GM19043 (cell line): Measurements from ENCODE around the gene NCR3LG1.
A peak's percentile ranks its signal among the peaks of the same experiment; 100 is the strongest.

Experiments used
- ATAC-seq: cut with Tn5 transposase; IDR thresholded peaks from one replicate; pipeline ENCODE4 v1.9.1; 2021; ENCODE audit warnings: low read depth; ENCODE audit not compliant: unreplicated experiment

Gene NCR3LG1

DNA sequence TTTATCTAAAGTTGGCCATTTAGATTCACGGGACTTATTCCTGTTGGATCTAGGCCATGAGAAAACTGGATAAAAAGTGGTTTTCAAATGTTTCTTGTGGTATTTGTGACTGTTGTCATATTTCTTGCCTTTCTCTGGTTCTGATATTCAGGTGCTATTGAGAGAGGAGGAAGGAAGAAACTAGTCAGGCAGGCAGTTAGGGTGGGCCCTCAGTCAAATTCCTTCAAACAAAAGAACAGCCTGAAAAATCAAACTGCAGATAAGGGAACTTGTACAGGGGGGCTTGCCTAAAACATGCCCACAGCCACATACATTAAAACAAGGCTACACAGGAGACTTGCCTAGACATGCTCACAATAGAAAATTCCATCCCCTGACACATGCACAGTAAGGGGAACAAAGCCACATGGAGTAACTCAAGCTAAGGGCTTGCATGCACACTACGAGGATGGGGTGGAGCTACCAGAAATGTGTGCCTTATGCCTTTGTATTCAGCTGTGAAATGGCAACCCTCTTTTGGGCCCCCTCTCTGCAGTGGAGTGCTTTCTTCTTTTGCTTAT, 18.2 kb downstream of the NCR3LG1 start:
- ATAC-seq: no peak

DNA sequence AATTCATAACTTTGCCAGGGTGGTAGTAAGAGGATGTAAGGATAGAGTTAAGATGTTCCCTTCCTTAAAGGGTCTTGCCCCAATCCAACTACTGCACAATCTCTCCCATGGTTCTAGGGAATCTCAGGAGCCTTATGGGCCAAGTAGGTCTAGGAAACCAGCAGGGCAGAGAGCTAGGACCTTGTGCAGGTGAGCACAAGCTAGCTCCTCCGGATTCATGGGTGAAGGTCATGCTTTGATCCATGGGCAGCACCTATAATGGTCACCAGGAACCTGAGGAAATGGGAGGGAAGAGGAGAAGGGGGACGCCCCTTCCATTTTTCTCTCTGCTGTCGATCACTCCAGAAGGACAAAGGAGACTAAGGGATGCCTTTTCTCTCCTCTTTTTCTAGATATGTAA, 20.0 kb downstream of the NCR3LG1 start:
- no peak for ATAC-seq

DNA sequence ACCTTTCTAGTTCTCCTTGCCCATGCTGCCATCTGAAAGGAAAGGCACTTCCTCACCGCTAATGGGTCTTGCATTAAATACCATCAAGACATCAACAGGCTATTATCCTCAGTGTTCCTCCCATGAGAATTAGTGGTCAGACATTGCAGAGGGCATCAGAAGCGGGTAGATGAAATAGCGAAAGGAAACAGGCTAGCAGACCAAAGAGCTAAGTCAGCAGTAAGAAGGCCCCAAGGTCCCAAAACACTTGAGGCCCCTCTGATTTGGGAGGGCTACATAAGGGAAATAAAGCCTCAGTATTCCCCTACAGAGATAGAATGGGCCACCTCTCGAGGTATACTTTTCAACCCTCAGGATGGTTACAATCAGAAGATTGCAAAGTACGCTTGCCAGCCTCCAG, 23.9 kb downstream of the NCR3LG1 start:
- no peak for ATAC-seq

DNA sequence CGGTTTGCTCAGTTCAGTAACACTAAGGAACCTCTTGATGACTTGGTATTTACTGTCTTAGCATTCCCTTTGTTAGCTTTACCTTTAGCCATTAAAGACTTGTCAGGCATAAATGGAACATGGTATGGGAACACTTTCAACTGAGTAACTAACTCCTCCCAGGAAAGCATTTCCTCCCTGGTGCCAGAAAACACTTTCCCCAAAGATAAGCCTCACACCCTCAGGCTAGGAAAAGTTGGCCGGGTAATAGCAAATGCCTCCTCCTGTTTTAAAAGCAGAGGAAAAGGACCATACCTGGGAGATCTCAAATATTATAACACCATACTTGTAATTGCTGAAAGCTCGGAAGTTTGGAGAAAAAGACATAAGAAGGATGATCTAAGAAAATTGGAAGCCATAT, 24.9 kb downstream of the NCR3LG1 start:
- ATAC-seq: no peak

DNA sequence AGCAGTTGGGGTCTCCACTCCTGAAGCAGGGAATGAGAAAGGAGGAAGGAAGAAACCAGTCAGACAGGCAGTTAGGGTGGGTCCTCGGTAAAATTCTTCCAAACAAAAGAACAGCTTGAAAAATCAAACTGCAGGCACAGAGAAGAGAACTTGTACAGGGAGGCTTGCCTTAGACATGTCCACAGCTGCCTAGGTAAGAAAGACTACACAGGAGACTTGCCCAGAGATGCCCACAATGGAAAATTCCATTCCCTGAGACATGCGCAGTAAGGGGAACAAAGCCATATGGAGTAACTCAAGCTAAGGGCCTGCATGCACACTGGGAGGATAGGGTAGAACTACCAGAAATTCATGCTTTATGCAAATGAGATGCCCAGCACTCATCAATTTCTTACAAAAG, 27.1 kb downstream of the NCR3LG1 start:
- ATAC-seq: no peak

DNA sequence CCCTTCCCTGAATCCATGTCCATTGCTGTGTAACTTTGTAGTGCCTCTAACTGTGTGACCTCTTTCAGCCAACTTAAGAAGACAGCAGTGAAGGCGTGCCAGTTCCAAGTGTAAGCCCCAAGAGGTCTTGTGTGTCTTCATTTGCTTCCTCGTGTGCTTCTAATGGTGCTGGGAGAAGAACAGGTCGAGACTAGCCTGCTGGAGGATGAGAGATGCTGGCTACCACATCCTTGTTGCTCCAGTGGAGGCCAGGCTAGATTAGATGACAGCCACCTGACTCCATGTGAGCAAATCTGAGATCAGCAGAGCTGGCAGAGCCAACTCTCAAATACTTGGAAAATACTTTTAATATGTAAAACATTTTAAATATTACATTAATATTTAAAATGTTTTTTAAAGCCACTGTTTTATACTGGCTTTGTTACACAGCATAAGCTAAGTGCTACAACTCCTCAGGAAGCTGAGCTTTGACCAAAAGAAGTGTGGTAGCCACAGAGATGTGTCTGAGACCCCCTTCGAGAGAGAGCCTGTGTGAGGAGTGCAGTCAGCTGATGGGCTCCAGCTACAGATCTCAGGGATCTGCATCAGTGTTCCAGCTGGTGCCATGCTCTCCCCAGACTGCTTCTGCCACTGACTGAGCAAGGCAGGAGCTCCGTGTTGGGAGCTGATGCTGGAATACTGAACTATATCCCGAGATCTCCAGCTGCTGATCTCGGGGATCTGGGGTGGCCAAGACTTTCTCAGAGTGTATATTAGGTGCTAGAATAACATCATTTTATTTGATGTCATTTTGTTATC, 28.0 kb downstream of the NCR3LG1 start:
- no peak for ATAC-seq

DNA sequence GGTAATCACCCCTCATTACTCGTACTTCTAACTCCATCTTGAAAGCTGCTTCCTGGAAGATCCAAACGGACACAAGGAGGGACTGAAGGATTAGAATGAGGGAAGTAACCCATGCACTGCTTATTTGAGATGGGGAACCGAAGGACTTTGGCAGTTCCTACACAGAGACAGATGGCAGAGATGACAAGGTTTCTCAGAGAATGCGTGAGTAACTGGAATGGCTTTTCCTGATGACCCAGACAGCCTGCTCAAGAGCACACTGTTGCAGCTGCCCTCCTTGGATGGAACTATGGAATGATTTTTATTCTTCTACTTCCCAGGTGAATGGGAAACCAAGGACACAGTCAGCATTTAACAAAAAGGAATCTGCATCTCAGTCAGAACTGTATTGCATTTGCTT, 29.6 kb downstream of the NCR3LG1 start:
- no peak for ATAC-seq

DNA sequence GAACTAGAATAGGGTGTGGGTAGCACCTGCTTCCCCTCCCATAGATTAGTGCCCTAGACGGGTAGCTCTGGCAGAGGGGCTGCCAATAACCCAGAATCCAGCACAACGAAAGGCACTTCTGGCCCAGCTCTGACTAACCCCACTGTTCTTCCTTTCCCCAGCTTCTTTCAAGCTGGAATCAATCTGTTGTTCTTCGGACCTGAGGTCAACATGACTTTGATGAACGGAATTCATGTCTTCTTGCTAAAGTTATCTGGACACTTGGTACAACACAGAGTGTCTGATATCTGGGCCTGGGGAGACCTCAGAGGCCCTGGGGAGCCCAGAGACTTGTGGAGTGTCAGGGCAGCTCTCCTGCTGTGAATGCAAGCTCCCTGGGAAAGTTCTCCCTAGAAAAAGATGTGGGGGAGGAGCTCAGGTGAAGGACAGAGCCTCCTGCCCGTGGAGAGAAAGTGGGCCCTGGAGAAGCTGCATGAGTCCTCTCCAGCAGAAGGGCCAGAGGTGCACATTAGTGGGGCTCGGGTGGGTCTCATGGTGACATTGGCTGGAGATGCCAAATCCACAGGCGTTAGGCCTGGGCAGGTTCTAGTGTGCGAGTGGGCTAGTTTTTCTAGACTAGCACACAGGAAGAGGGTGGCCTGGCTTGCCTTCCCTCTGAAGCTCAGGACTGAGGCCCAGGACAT, 30.6 kb downstream of the NCR3LG1 start:
- ATAC-seq: no peak

DNA sequence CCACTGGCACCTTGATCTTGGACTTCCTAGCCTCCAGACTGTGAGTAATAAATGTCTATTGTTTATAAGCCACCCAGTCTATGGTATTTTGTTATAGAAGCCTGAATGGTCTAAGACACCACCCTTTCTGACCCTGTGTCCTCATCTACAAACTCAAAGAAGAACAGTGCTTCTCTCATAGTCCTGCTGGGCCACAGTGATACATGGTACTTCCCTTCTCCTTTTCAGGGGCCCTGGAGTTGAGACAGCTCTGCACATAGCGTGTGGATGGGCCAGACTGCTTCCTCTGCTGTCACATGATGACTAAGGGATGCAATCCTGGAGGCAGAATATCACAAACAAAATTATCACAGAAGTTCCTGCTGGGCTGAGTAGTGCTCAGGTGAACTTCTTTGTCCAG, 31.9 kb downstream of the NCR3LG1 start:
- ATAC-seq: no peak

DNA sequence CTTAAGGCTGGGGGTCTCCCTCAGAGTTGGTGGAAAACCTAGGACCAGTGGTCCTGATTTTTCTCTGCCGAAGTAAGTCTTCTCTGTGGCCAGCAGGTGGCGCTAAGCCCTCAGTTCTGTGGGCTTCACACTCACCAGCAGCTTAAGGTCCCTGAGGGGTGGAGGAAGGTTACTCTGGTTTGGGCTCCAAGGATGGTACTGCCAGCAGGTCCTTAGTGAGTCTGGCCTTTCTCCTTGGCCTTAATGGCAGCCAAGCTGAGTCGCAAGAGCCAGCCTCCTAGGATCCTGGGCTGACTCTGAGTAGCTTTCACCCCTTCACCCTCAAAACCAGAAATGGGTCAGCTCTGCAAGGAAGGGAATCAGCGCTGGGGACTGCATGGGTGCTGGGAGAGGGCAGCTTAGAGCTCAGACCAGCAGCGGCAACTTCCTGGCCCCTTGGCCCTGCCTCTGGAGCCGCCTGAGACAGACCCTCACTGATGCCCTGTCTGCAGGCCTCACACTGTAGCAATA, 32.5 kb downstream of the NCR3LG1 start:
- no peak for ATAC-seq

DNA sequence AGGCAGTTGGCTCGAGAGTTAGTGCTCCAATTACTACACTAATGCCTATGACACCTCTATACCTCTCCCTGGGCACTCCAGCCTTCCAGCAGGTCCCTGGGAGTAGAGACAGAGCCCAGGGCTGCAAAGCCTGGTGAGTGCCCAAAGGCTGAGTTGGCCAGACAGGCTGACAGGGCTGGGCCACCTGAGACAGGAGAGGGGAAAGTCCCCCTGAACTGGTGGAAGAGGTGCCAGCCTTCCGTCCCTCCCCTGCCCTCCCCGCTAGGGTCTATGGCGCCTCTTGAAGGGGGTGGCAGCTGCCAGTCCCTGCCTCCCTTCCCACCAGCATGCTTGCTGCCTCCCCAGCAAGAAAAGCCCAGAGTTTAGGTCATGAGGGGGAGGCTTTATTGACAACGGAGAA, 33.9 kb downstream of the NCR3LG1 start:
- ATAC-seq: no peak

DNA sequence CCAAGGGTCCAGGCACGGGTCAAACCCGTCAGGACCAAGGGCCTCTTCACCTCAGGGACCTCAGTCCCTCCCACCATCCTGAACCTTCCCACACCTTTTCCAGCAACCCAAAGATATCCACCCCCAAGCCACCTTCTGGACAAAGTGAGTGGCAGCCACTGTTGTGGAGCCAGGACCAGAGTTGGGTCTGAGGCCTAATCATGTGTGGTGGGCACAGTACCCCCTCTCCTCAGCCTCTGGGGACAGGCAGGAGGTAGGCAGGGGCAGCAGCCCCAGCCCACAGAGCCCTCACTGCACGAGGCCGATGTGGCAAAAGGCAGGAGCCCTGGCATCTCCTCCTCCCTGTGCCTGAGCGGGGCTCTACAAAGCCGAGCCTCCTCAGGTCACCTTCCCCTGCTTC, 34.3 kb downstream of the NCR3LG1 start:
- ATAC-seq: no peak

DNA sequence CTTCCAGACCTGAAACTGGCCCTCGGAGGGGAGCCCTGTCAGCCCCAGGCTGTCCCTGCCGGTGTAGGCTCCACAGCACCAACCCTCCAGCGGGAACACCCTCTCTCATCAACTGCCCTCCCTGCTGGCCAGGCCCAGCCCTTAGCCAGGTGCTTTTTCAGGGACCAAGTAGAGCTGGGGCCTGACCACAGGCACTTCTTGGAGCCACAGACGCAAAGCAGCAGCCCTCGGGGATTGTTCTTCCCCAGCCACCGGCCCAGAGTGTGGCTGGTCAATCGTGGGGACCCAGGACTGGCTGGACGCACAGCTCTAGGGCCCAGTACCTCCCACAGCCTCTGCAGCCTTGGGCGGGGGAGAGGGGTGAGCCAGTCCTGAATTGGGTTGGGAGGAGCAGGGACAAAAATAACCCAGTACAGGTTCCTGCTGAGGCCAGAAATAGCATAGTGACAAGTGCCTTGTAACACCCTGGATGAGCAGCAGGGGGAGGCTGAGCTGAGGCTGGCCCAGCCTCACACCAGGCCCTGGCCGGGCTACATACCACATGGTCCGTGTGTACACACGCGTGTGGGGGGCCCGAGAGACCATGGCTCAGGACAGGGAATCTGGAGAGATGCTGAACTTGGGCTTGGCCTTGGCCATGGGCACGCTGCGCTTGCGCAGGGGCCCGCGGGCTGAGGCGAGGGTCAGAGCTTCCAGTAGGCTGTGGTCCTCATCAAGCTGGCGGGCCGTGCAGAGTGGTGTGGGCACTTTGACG, 34.9 kb downstream of the NCR3LG1 start:
- ATAC-seq: peak; percentile 66

DNA sequence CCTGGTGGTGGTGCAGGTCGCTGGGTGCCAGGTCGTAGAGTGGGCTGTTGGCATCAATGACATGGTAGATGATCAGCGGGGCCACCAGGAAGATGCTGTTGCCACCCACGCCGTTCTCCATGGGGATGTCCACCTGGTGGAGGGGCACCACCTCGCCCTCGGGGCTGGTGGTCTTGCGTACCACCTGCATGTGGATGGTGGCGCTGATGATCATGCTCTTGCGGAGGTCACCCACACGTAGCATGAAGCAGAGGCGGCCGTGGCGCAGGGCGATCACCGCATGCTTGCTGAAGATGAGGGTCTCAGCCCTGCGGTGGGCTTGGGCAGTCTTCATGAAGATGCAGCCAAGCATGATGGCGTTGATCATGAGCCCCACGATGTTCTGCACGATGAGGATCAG, 35.7 kb downstream of the NCR3LG1 start:
- ATAC-seq: no peak

DNA sequence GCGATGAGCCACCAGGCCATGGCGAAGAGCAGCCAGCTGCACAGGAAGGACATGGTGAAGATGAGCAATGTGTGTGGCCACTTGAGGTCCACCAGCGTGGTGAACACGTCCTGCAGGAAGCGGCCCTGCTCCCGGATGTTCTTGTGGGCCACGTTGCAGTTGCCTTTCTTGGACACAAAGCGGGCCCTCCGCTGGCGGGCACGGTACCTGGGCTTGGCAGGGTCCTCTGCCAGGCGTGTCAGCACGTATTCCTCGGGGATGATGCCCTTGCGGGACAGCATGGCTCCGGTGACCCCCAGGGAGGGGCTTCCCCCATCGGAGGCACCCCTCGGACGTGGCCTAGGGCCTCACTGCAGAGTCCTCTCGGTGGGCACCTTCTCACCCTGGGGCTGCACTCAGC, 36.2 kb downstream of the NCR3LG1 start:
- ATAC-seq: no peak

DNA sequence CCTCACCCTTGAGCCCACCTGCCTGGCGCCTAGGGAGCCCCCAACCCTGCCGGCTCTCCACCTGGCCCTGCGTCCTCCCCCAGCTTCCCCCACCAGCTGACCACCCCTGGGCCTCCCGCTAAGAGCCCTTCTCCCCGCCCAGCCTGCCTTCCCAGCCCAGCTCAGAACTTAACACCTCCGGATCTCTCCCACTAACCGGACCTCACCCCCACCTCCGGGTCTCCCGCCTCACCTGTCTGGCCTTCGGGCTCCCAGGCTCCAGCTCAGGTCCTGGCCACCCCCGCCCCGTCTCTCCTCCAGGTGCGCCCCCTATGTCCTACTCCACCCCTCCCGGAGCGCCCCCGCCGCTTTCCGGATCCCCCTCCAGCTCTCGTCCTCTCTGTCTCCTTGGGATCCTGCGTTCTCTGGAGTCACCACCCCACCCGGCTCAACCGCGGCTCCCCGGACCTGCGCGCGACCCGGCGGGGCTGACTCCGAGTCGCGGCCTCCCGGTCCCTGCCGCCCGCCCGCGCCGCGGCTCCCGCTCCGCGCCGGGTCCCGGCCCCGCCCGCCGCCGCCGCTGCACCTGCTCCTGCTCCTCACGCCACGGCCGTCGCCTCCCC, 37.1 kb downstream of the NCR3LG1 start, which contains the start of gene KCNJ11:
Gene KCNJ11 (minus strand): TSS at position 51 of the 602 bp plus-strand sequence. CDS start 568 bp downstream, outside the sequence.
- ATAC-seq: no peak

DNA sequence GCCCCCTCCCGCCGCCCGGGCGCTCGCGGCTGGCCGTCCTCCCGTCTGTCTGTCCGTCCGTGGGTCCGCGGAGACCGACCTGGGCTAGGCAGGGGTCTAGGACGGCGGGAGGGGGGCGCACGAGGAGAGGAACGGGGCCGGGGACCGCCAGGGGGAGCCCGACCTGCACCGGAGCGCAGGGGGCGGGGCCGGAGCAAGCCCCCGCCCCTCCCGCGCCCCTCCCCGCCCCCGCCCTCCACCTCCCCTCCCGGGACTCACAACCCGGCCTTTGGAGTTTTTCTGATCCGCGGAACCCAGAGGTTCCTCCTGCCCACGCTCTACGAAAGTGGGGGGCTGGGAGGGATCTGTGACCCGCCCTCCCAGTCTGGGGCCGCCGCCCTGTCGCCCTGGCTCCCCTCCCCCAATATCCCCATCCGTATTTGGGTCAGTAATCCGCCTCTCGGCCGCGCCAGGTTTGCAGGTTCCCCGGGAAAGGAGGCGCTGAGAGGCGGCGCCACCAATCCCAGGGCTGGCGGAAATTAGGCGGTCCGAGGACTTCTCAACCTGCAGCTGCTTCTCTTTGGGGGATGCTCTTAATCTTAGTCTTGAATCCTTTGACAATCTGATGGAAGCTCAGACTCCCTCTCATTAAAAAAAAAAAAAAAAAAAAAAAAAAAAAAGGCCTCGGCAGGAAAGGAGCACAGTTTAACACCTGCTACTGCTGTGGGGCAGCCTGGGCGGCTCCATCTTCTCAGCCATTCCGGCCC, 37.8 kb downstream of the NCR3LG1 start:
- ATAC-seq: no peak

DNA sequence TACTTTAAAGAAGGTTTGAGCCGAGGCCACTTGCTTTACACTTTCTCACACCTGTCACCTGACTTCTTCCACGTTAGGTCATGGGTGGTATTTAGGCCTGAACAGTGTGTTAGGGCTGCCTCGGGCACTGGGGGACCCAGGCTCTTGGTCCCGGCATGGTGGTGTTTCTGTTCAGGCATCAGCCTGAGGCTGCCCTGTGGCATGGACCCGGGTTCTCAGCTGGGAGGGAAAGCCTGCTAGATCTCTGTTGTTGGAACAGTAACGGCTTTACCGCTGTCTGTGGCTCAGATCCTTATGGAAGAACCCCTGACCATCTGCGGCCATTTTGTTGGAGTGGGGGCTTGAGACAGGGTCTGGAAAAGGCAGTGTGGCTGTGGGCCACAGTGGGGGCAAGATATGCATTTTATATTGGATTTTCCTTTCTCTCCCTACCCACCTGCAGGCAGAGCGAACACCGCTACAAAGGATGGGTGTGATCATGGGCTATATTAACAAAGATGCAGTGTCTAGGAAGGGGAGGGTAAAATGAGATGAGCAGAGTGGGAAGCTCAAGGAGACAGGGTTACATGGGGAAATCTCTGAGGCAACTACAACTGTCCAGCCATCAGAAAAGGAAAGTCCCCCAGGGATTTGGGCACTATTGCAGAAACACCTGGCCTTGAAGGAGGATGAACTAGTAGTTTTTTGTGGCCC, 38.5 kb downstream of the NCR3LG1 start:
- no peak for ATAC-seq
